ENCODE results near the gene ANKRD53.

Gene ANKRD53

GRCh38 chr2:70978341-70979179 lies at the start of gene ANKRD53:
ANKRD53 (plus strand) TSS chr2:70978630; CDS start chr2:70978646, 16 bp downstream.
- no peak for DNase-seq

GRCh38 chr2:70930371-70931329 lies 47.8 kb upstream of the ANKRD53 start:
- DNase-seq = no peak

- no peak for DNase-seq
Observed at GRCh38 chr2:70931376-70932000, 46.9 kb upstream of the ANKRD53 start.

GRCh38 chr2:70932631-70933230 lies 45.7 kb upstream of the ANKRD53 start:
- no peak for DNase-seq

- DNase-seq = no peak
Observed at GRCh38 chr2:70934981-70935380, 43.4 kb upstream of the ANKRD53 start.

- no peak for DNase-seq
Observed at GRCh38 chr2:70935468-70936164, 42.8 kb upstream of the ANKRD53 start, which contains the start of gene ATP6V1B1. ATP6V1B1 (plus strand) TSS chr2:70935900; CDS start chr2:70935955, 55 bp downstream.

- no peak for DNase-seq
Observed at GRCh38 chr2:70936165-70936978, 42.1 kb upstream of the ANKRD53 start.

- DNase-seq = no peak
Observed at GRCh38 chr2:70936979-70937811, 41.2 kb upstream of the ANKRD53 start.

- DNase-seq = no peak
Observed at GRCh38 chr2:70937866-70938585, 40.4 kb upstream of the ANKRD53 start.

- no peak for DNase-seq
Observed at GRCh38 chr2:70938586-70938950, 39.9 kb upstream of the ANKRD53 start.

GRCh38 chr2:70939001-70939838 lies 39.2 kb upstream of the ANKRD53 start:
- no peak for DNase-seq

GRCh38 chr2:70939839-70940580 lies 38.4 kb upstream of the ANKRD53 start:
- no peak for DNase-seq

- DNase-seq = no peak
Observed at GRCh38 chr2:70941186-70941585, 37.2 kb upstream of the ANKRD53 start.

- no peak for DNase-seq
Observed at GRCh38 chr2:70941701-70942100, 36.7 kb upstream of the ANKRD53 start.

- no peak for DNase-seq
Observed at GRCh38 chr2:70942396-70943204, 35.8 kb upstream of the ANKRD53 start.

GRCh38 chr2:70943205-70943871 lies 35.1 kb upstream of the ANKRD53 start:
- DNase-seq = no peak

Measured in amniotic stem cell (primary cell).